Dendritic cell treated with granulocyte-macrophage colony-stimulating factor and Interleukin-4, amounts not matched to agents 40 ng/mL and 50 ng/mL, for 4 days (primary cell): ENCODE data around the gene PI4K2A.

Experiments used
- H3K27ac Mint-ChIP-seq: one replicate; pipeline ENCODE4 v1.8.0; 2022; ENCODE audit warnings: mild to moderate bottlenecking, mixed read lengths
- H3K27me3 Mint-ChIP-seq: one replicate; pipeline ENCODE4 v1.8.0; 2022; ENCODE audit warnings: mild to moderate bottlenecking, mixed read lengths
- H3K36me3 Mint-ChIP-seq: one replicate; pipeline ENCODE4 v1.8.0; 2022; ENCODE audit warnings: low read depth, mixed read lengths
- H3K4me1 Mint-ChIP-seq: one replicate; pipeline ENCODE4 v1.8.0; 2022; ENCODE audit warnings: low read depth, mixed read lengths
- H3K4me3 Mint-ChIP-seq: one replicate; pipeline ENCODE4 v1.8.0; 2022; ENCODE audit warnings: mild to moderate bottlenecking, moderate library complexity, mixed read lengths
- H3K9me3 Mint-ChIP-seq: one replicate; pipeline ENCODE4 v1.8.0; 2022; ENCODE audit warnings: mixed read lengths
- intact Hi-C: fragments of 100-400 bp; cut with micrococcal nuclease; formaldehyde crosslinking; loops from one replicate; pipeline ENCODE4 v1.15.0; 2022

Gene PI4K2A

GRCh38 chr10:97711640-97712572 is 71.4 kb downstream of the PI4K2A start:
- Mint-ChIP-seq H3K9me3 (no peaks in the 10 kb centered on the region), H3K27ac (peak overlapping the region; percentile 97), H3K4me3 (peak overlapping the region; percentile 17), H3K27me3 (peaks cover 8% of the 10 kb centered on the region), H3K36me3 (peaks cover 41% of the 10 kb centered on the region), H3K4me1 (peaks cover 53% of the 10 kb centered on the region)
- intact Hi-C loops: loop anchor here (1.0 kb wide), 1 partner anchor 24 kb away; no protein-coding TSS in a partner anchor

- peak within 1 kb of the TSS; percentile 97 for H3K27ac Mint-ChIP-seq
- no peaks in the 10 kb centered on the region for H3K9me3 Mint-ChIP-seq
- H3K4me1 Mint-ChIP-seq: peaks cover 68% of the 10 kb centered on the region
- intact Hi-C loops: no loop called here
- H3K27me3 Mint-ChIP-seq: peaks cover 7% of the 10 kb centered on the region
- peaks cover 56% of the 10 kb centered on the region for H3K36me3 Mint-ChIP-seq
- peak within 1 kb of the TSS; percentile 98 for H3K4me3 Mint-ChIP-seq
Observed at GRCh38 chr10:97713339-97713825, 72.9 kb downstream of the PI4K2A start, which contains the start of gene MARVELD1. MARVELD1 (plus strand) TSS chr10:97713730; CDS start chr10:97713877, 147 bp downstream.

- H3K36me3 Mint-ChIP-seq: peaks cover 61% of the 10 kb centered on the region
- intact Hi-C loops: no loop called here
- H3K4me1 Mint-ChIP-seq: peaks cover 73% of the 10 kb centered on the region
- H3K4me3 Mint-ChIP-seq: peak overlapping the region; percentile 98
- H3K9me3 Mint-ChIP-seq: no peaks in the 10 kb centered on the region
- H3K27me3 Mint-ChIP-seq: peaks cover 5% of the 10 kb centered on the region
- H3K27ac Mint-ChIP-seq: peak overlapping the region; percentile 97
Observed at GRCh38 chr10:97713826-97714400, 73.4 kb downstream of the PI4K2A start.

DNA sequence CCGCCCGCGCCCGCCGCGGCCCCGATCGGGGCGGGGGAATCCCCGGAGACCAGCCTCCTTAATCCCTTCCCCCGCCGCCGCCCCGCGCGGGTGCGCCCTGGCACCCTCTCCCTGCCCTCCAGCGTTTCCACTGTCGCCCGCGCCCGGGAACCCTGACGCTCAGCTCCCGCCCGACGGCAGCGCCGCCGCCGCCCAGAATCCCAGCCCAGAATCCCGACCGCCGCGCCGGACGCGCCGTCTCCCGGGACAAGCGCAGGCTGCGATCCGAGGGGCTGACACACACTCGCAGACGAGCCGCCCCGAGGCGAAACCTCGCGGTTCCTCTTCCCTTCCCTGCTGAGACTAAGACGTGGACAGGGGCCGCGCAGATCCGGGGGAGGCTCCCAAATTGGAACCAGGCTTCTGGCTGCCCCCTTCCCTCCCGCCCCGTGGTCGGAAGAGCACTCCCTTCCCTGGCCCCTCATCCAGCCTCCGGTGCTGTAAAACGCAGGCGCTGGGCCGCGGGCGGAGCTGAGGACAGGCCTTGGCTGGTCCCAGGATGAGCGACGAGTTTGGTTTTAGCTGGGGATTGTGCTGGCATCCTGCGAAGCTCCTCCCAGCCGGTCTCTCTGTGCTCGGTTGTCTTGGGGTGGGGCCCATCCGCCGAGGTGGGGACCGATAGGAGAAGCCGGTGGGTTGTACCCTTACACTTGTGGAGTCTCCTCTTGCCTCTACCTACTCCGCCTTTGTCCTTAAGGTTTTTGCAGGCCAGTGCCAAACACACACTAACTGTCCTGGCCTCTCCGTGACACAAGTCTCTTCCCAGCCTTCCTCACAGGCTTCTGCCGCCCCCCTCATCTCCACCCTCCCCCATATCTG is 74.2 kb downstream of the PI4K2A start:
- intact Hi-C loops: no loop called here
- H3K27ac Mint-ChIP-seq: peak overlapping the region; percentile 97

DNA sequence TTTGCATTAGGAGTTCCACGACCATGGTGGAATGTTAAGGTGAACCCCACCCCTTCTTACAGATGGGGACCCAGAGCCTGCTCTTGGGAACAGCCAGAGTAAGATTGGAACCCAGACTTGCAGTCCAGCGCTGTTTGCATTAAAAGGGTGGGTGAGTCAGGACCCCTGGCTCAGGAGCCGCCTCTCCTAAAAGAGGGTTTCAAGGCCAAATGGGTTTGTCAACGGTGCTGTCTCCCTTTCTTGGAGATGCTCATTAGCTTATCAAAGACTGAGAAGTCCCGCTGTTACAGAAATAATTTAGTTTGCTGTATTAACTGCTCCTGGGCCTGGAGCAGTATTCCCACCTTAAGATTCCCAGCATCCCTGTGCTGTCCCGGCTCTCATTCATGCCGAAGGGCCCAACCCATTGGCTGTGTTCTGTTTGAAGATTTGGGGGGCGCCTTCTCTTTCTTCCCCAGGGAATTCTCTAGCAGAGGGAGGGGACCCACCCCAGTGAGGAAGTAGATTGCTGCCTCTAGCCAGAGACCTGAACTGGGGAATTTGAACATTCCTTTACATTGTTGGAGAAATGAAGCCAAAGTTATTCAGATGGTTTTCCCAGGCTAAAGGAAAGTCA is 74.9 kb downstream of the PI4K2A start:
- Mint-ChIP-seq H3K4me3 (peak overlapping the region; percentile 98), H3K27ac (peak overlapping the region; percentile 97), H3K4me1 (peaks cover 72% of the 10 kb centered on the region), H3K9me3 (no peaks in the 10 kb centered on the region), H3K36me3 (peaks cover 76% of the 10 kb centered on the region), H3K27me3 (no peaks in the 10 kb centered on the region)
- intact Hi-C loops: no loop called here

More for the DNA sequence above, 74.2 kb downstream of the PI4K2A start:
- Mint-ChIP-seq H3K9me3 (no peaks in the 10 kb centered on the region), H3K36me3 (peaks cover 68% of the 10 kb centered on the region), H3K4me3 (peak overlapping the region; percentile 98), H3K4me1 (peaks cover 73% of the 10 kb centered on the region), H3K27me3 (no peaks in the 10 kb centered on the region)

DNA sequence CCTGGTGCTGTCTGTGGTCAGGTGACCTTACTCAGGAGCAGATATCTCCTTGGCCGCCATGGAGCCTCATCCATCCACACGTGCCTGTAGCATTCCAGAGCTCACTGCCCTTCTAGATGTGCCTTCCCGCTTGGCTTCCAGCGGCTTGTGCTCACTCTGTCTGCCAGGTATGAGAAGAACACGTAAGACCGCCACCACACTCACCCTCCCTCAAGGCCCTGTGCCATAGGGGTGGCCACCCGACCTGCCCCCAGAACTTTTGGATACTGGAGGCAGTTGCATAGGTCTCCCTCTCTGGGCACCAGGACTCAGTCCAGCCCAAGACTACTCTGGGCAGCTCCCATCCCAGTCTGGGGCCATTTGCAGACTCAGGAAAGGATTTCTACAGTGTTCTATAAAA is 77.2 kb downstream of the PI4K2A start:
- Mint-ChIP-seq H3K4me3 (no peak overlapping the region), H3K27me3 (no peaks in the 10 kb centered on the region), H3K36me3 (peaks cover 95% of the 10 kb centered on the region), H3K9me3 (no peaks in the 10 kb centered on the region), H3K4me1 (peaks cover 69% of the 10 kb centered on the region), H3K27ac (peak overlapping the region; percentile 54)
- intact Hi-C loops: no loop called here

DNA sequence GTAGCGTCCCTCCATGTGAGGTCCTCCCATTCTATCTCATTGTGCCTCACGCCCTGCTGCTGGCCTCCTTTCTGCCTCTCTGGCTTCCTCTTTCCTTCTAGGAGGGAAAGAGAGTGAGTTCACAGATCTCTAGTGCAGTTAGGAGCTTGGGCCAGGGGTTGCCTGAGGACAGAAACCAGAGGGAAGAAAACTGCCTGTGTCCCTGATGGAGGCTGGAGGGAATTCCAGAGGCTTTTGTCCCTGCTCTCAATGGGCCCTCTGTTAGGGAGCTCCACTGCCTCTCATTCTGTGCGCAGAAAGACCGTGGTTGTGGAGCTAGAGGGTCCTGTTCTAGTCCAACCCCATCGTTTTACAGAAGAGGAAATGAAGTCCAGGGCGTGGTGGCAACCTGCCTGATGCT is 77.7 kb downstream of the PI4K2A start:
- no peaks in the 10 kb centered on the region for H3K27me3 Mint-ChIP-seq
- peaks cover 91% of the 10 kb centered on the region for H3K36me3 Mint-ChIP-seq
- peaks cover 64% of the 10 kb centered on the region for H3K4me1 Mint-ChIP-seq
- peak overlapping the region; percentile 54 for H3K27ac Mint-ChIP-seq
- H3K4me3 Mint-ChIP-seq: peak overlapping the region; percentile 10
- intact Hi-C loops: no loop called here
- no peaks in the 10 kb centered on the region for H3K9me3 Mint-ChIP-seq

- H3K27me3 Mint-ChIP-seq: no peaks in the 10 kb centered on the region
Observed at GRCh38 chr10:97718659-97719142, 78.2 kb downstream of the PI4K2A start.

DNA sequence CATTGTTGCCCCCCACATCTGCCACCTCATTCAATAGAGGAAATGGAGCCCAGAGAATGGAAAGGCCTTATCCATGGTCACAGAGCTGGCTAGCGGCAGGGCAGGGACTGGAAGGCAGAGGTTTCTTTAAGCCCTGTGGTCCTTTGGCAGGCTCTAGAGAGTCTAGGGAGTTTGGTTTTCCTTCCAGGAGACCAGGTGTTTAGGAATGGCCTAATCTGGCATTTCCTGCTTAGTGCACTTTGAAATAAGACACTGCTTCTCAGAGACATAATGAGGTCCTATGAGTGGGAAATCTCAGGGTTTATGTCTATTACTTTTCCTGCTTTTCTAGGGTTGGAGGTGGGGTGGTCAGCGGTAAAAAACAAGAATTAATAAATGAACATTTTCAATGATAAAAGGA is 79.1 kb downstream of the PI4K2A start:
- peaks cover 77% of the 10 kb centered on the region for H3K36me3 Mint-ChIP-seq
- H3K4me3 Mint-ChIP-seq: no peak overlapping the region
- H3K27me3 Mint-ChIP-seq: no peaks in the 10 kb centered on the region
- no peak overlapping the region for H3K27ac Mint-ChIP-seq
- peaks cover 62% of the 10 kb centered on the region for H3K4me1 Mint-ChIP-seq
- intact Hi-C loops: no loop called here
- no peaks in the 10 kb centered on the region for H3K9me3 Mint-ChIP-seq

More at GRCh38 chr10:97718659-97719142, 78.2 kb downstream of the PI4K2A start:
- H3K4me3 Mint-ChIP-seq: no peak overlapping the region
- intact Hi-C loops: no loop called here
- peaks cover 61% of the 10 kb centered on the region for H3K4me1 Mint-ChIP-seq
- H3K27ac Mint-ChIP-seq: peak overlapping the region; percentile 54
- peaks cover 86% of the 10 kb centered on the region for H3K36me3 Mint-ChIP-seq
- no peaks in the 10 kb centered on the region for H3K9me3 Mint-ChIP-seq

GRCh38 chr10:97721871-97722780 is 81.7 kb downstream of the PI4K2A start:
- intact Hi-C loops: no loop called here
- Mint-ChIP-seq H3K4me3 (no peak overlapping the region), H3K9me3 (no peaks in the 10 kb centered on the region), H3K36me3 (peaks cover 52% of the 10 kb centered on the region), H3K4me1 (peaks cover 43% of the 10 kb centered on the region), H3K27ac (no peak overlapping the region), H3K27me3 (no peaks in the 10 kb centered on the region)

DNA sequence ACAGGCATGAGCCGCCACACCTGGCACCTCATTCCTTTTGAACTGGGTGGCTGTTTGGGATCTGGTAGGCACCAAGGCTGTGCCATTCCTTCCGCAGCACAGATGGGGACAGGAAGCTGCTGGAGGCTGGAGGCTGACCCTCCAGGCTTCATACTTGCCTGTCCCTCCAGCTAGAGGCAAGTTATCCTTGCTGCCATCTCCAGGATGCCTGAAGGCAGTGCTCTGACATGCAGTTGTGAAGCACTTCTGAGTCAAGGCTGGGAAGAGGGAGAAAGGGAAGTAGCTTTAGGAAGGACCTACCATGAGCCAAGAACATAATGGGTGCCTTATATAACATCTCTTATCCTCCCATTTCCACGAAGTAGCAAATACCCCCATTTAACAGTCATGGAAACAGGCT is 82.5 kb downstream of the PI4K2A start:
- Mint-ChIP-seq H3K27ac (no peak overlapping the region), H3K4me3 (no peak overlapping the region), H3K27me3 (no peaks in the 10 kb centered on the region), H3K9me3 (no peaks in the 10 kb centered on the region), H3K36me3 (peaks cover 43% of the 10 kb centered on the region), H3K4me1 (peaks cover 34% of the 10 kb centered on the region)
- intact Hi-C loops: no loop called here

- intact Hi-C loops: no loop called here
- Mint-ChIP-seq H3K27ac (no peak overlapping the region), H3K36me3 (peaks cover 29% of the 10 kb centered on the region), H3K9me3 (no peaks in the 10 kb centered on the region), H3K4me1 (peaks cover 20% of the 10 kb centered on the region), H3K4me3 (no peak overlapping the region), H3K27me3 (no peaks in the 10 kb centered on the region)
Observed at GRCh38 chr10:97724341-97724941, 84.0 kb downstream of the PI4K2A start.
